Gastrocnemius medialis (tissue), 4 donors: ENCODE measurements around the gene LSAMP. TPM values are rescaled to one million over a fixed set of nuclear protein-coding genes. Genes with fewer than 3 reads are reported as not detected.

Experiments
- ATAC-seq, 2 donors: fragments of 150-250 bp; one replicate each; pipeline ENCODE4 v1.9.1; 2016
- DNase-seq, 2 donors: peaks; one replicate each; pipeline ENCODE4 v3.0.0-alpha.2; 2019
- H3K27ac ChIP-seq, 4 donors: fragments of 200-600 bp; sonication (generic); 1 replicate in 1 of 4; 2 replicates in 3 of 4; pipeline ENCODE4 v1.5.1; 2016 to 2018; ENCODE audit warnings: mild to moderate bottlenecking in 2 of 4, moderate library complexity in 1 of 4
- H3K27me3 ChIP-seq, 3 donors: fragments of 200-600 bp; sonication (generic) in 2 of 3; 1 replicate in 1 of 3; 2 replicates in 2 of 3; pipeline versions ENCODE4 v1.5.1 to v1.6.0; 2016 to 2019; ENCODE audit warnings: mild to moderate bottlenecking in 1 of 3, moderate library complexity in 1 of 3
- H3K36me3 ChIP-seq, 2 donors: fragments of 200-600 bp; sonication (generic) in 1 of 2; one replicate each; pipeline ENCODE4 v1.5.1; 2017 to 2018
- H3K4me1 ChIP-seq, 2 donors: fragments of 200-600 bp; sonication (generic) in 1 of 2; one replicate each; pipeline ENCODE4 v1.5.1; 2016 to 2017; ENCODE audit warnings: mild to moderate bottlenecking in 2 of 2
- H3K4me3 ChIP-seq, 4 donors: fragments of 200-600 bp; sonication (generic) in 3 of 4; 1 replicate in 1 of 4; 2 replicates in 3 of 4; pipeline ENCODE4 v1.5.1; 2016 to 2019; ENCODE audit warnings: mild to moderate bottlenecking in 2 of 4
- H3K9me3 ChIP-seq, 3 donors: fragments of 200-600 bp; sonication (generic) in 2 of 3; 1 replicate in 1 of 3; 2 replicates in 2 of 3; pipeline ENCODE4 v1.5.1; 2016 to 2019
- CTCF ChIP-seq, 5 experiments: fragments of 450-650 bp in 3 of 5; fragments of 200-600 bp in 2 of 5; sonication (generic) in 2 of 5; IDR thresholded peaks in 4 of 5; conservative IDR thresholded peaks in 1 of 5; 1 replicate in 4 of 5; 2 replicates in 1 of 5; pipeline ENCODE4 v1.5.1; 2016 to 2019; ENCODE audit warnings: antibody characterized with exemption in 5 of 5, mild to moderate bottlenecking in 3 of 5, moderate library complexity in 3 of 5
- POLR2A ChIP-seq, 2 donors: fragments of 450-650 bp; IDR thresholded peaks; one replicate each; pipeline ENCODE4 v1.6.1; 2017; ENCODE audit warnings: antibody characterized with exemption in 2 of 2, mild to moderate bottlenecking in 2 of 2, moderate library complexity in 2 of 2
- in situ Hi-C, 4 donors: fragments of 200-750 bp; cut with MboI; loops; one replicate each; pipeline versions ENCODE4 v1.15.0 to v1.8.0; 2017; ENCODE audit warnings: low sequenced_read_pairs in 4 of 4
- intact Hi-C: fragments of 100-400 bp; cut with DNase I; formaldehyde crosslinking; loops from one replicate; pipeline ENCODE4 v1.15.1; 2023; ENCODE audit warnings: low total_unique reads
- total RNA-seq, 4 donors: library from RNA; depleted of rRNA; stranded (reverse); fragments of >200 nt; gene quantifications; one replicate each; pipeline versions ENCODE4 v1.1.0 to v1.2.3, GENCODE V29; 2016

LSAMP gene
- total RNA-seq, 4 donors from 2014 or later: 0.07 to 0.10 TPM; not detected in 2

GRCh38 chr3:116186049-116186448 is 259.2 kb downstream of the LSAMP start:
- TF ChIP-seq CTCF (IDR thresholded peaks at IDR 0.05 in 4 of 5, conservative IDR thresholded peaks at IDR 0.05 in 1 of 5) (no peak), POLR2A (IDR thresholded peaks at IDR 0.05) (no peak)
- Histone ChIP-seq H3K4me3 (no peak overlapping the region), H3K9me3 (no peaks in the 10 kb centered on the region), H3K36me3 (no peaks in the 10 kb centered on the region), H3K4me1 (no peaks in the 10 kb centered on the region), H3K27ac (no peak overlapping the region), H3K27me3 (no peaks in the 10 kb centered on the region)
- in situ Hi-C loops (no loop called here), intact Hi-C loops (no loop called here)
- DNase-seq: no peak
- ATAC-seq: no peak

DNA sequence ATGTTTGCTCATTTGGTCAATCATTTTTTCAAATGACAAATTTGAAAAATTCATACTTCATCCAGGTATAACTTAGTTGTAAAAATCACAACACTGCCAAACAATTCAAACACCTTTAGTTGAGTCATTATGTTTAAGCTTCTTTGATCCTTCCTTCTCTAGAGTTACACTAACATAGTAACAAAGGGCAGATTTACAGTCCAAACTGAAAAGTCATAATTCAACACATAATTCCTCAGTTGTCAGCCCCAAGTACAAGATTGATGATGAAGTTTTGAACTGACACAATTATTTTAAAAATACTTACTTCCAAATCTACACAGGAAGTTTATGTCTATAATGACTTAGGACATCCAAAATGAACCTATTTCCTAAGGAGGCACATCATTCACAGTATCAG is 264.1 kb downstream of the LSAMP start:
- no peaks in the 10 kb centered on the region for H3K4me1 ChIP-seq
- intact Hi-C loops (no loop called here), in situ Hi-C loops (no loop called here)
- no peak overlapping the region for H3K27ac ChIP-seq
- no peaks in the 10 kb centered on the region for H3K9me3 ChIP-seq
- no peak for ATAC-seq
- H3K27me3 ChIP-seq: no peaks in the 10 kb centered on the region
- H3K36me3 ChIP-seq: no peaks in the 10 kb centered on the region
- TF ChIP-seq POLR2A (IDR thresholded peaks at IDR 0.05): no peak
- no peak for TF ChIP-seq CTCF (IDR thresholded peaks at IDR 0.05 in 4 of 5, conservative IDR thresholded peaks at IDR 0.05 in 1 of 5)
- H3K4me3 ChIP-seq: no peak overlapping the region
- DNase-seq: no peak

DNA sequence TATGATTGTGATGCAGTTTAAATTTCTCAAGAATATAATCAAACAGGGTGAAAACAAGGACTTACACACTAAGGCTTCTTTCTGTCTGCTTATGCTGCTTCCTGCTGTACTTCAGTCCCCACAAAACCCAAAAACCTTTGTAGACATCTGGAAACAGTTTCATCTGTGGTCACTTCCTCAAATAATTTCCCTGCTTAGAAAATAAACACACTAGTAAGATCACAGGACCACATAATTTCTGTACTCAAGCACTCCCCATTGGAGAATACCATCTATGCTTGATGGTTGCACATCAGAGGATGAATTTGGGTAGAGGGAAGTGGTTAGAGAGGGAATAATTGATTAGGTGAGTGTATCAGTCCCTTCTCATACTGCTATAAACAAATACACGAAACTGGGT is 266.2 kb downstream of the LSAMP start:
- Histone ChIP-seq H3K36me3 (no peaks in the 10 kb centered on the region), H3K27me3 (no peaks in the 10 kb centered on the region), H3K4me3 (no peak overlapping the region), H3K9me3 (no peaks in the 10 kb centered on the region), H3K4me1 (no peaks in the 10 kb centered on the region), H3K27ac (no peak overlapping the region)
- TF ChIP-seq CTCF (IDR thresholded peaks at IDR 0.05 in 4 of 5, conservative IDR thresholded peaks at IDR 0.05 in 1 of 5): no peak
- no peak for TF ChIP-seq POLR2A (IDR thresholded peaks at IDR 0.05)
- no peak for DNase-seq
- intact Hi-C loops (no loop called here), in situ Hi-C loops (no loop called here)
- ATAC-seq: no peak

- no peak for ATAC-seq
- DNase-seq: no peak
- in situ Hi-C loops: no loop called here
These were observed 268.2 kb downstream of the LSAMP start for GRCh38 chr3:116176974-116177555.

More at GRCh38 chr3:116176974-116177555, 268.2 kb downstream of the LSAMP start:
- H3K4me1 ChIP-seq: no peaks in the 10 kb centered on the region
- H3K36me3 ChIP-seq: no peaks in the 10 kb centered on the region
- no peak overlapping the region for H3K4me3 ChIP-seq
- no peak overlapping the region for H3K27ac ChIP-seq
- no peaks in the 10 kb centered on the region for H3K9me3 ChIP-seq
- no peak for TF ChIP-seq CTCF (IDR thresholded peaks at IDR 0.05 in 4 of 5, conservative IDR thresholded peaks at IDR 0.05 in 1 of 5)
- TF ChIP-seq POLR2A (IDR thresholded peaks at IDR 0.05): no peak
- intact Hi-C loops: no loop called here
- no peaks in the 10 kb centered on the region for H3K27me3 ChIP-seq
